HepG2 (cell line): ENCODE measurements around the gene PPCDC. TPM values are rescaled to one million over a fixed set of nuclear protein-coding genes. Genes with fewer than 3 reads are reported as not detected.

Source experiments
- BCL6 ChIP-seq: IDR thresholded peaks from 2 replicates; pipeline ENCODE4 v1.6.1; 2016; ENCODE audit warnings: missing genetic modification reagents, missing compliant biosample characterization
- HDAC1 ChIP-seq: sonication (generic); formaldehyde crosslinking; IDR thresholded peaks from 2 replicates; pipeline ENCODE4 v1.5.1; 2020; ENCODE audit warnings: mild to moderate bottlenecking, missing genetic modification reagents
- KLF6 ChIP-seq: IDR thresholded peaks from 2 replicates; pipeline ENCODE4 v1.8.0; 2016; ENCODE audit warnings: missing biosample characterization, missing genetic modification reagents
- NCOA1 ChIP-seq: sonication (generic); formaldehyde crosslinking; IDR thresholded peaks from 2 replicates; pipeline ENCODE4 v1.9.0; 2021; ENCODE audit warnings: missing genetic modification reagents
- ZBTB7B ChIP-seq: sonication (generic); formaldehyde crosslinking; IDR thresholded peaks from 2 replicates; pipeline ENCODE4 v1.4.0; 2020; ENCODE audit warnings: missing genetic modification reagents
- ZNF121 ChIP-seq: sonication (generic); formaldehyde crosslinking; IDR thresholded peaks from 2 replicates; pipeline ENCODE4 v1.5.0; 2020; ENCODE audit warnings: mild to moderate bottlenecking, missing genetic modification reagents
- ZNF335 ChIP-seq: sonication (generic); formaldehyde crosslinking; IDR thresholded peaks from 2 replicates; pipeline ENCODE4 v1.4.0; 2020; ENCODE audit warnings: missing genetic modification reagents
- ZNF572 ChIP-seq: sonication (generic); formaldehyde crosslinking; IDR thresholded peaks from 2 replicates; pipeline ENCODE4 v1.5.1; 2020; ENCODE audit warnings: mild to moderate bottlenecking, missing genetic modification reagents
- ZNF879 ChIP-seq: sonication (generic); formaldehyde crosslinking; IDR thresholded peaks from 2 replicates; pipeline ENCODE4 v1.8.1; 2023; ENCODE audit warnings: missing genetic modification reagents
- polyA plus RNA-seq, 8 experiments: library from polyadenylated mRNA; depleted of rRNA in 3 of 8; stranded (reverse) in 7 of 8; unstranded in 1 of 8; fragments of >200 nt; fragmentation: Illumina TruSeq in 4 of 8; extraction: Trizol in 4 of 8; gene quantifications; 2 replicates each; pipeline versions ENCODE4 v1.2.1 to v1.2.3, GENCODE V29; 2011 to 2016; ENCODE audit warnings: low read depth in 4 of 8, missing spikeins in 1 of 8, mixed read lengths in 1 of 8; ENCODE audit not compliant: insufficient read depth in 1 of 8
- total RNA-seq, 5 experiments: library from RNA; depleted of rRNA; stranded (reverse); fragments of >200 nt; fragmentation: Illumina TruSeq; extraction: Trizol; gene quantifications; 2 replicates each; pipeline ENCODE4 v1.2.3, GENCODE V29; 2016; ENCODE audit warnings: low read depth in 1 of 5
- TF ChIP-seq, protein P1 (sequence below), 2 experiments: fragments of 450-650 bp in 1 of 2; sonication (generic) in 1 of 2; formaldehyde crosslinking in 1 of 2; IDR thresholded peaks; 2 replicates each; pipeline versions ENCODE4 v1.6.1 to v1.8.0; 2016 to 2022; ENCODE audit warnings: antibody characterized with exemption in 1 of 2, mild to moderate bottlenecking in 1 of 2, missing genetic modification reagents in 1 of 2
- TF ChIP-seq, protein P2 (sequence below): IDR thresholded peaks from 2 replicates; pipeline ENCODE4 v1.6.1; 2016; ENCODE audit warnings: control low read depth
- TF ChIP-seq, protein P3 (sequence below): sonication (generic); formaldehyde crosslinking; IDR thresholded peaks from 2 replicates; pipeline ENCODE4 v1.5.1; 2020; ENCODE audit warnings: missing genetic modification reagents, mild to moderate bottlenecking, borderline replicate concordance
- TF ChIP-seq, protein P4 (sequence below): sonication (generic); formaldehyde crosslinking; IDR thresholded peaks from 2 replicates; pipeline ENCODE4 v1.8.0; 2022; ENCODE audit warnings: mild to moderate bottlenecking, missing genetic modification reagents, borderline replicate concordance

Gene PPCDC
- total and polyA plus RNA-seq, 2 of the 13 experiments (the other 11 are each of a cell fraction or from before 2014, with no cell fraction given): 12.3 to 12.8 TPM

DNA sequence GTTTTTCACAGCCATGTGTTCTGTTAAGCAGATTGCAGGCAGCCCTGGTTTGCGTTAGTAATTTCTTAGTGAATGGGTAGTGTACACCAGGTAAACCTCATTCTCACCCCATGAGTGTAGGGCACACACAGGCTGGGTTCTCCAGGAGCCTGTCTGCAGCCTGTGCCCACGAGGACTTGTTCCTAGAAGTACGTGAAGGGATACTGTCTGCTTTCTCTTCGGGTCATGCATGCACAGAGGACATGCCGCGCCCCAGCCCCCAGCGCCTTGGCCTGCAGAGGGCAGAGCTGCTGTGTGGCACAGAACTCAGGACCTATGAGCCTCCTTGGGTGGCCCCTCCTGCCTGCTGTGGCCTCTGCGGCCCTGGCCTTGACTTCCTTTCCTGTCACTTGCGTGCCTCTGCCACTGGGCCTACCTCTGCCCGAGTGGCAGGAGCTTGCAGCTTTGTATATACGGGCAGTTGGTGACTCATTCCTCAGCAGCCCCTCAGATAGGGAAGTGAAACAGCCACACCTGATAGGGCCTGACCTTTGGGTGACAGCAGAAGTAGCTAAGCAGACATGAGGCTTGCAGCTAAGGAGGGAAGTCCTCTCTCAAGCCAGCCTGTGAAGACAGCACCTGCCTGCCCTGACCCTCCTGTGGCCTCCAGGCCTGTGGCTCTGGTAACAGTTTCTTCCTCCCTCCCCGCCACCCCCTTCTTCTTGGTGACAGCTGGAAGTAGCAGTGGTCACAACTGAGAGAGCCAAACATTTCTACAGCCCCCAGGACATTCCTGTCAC is 19.5 kb downstream of the PPCDC start (continued):
- TF ChIP-seq, protein P1, sequence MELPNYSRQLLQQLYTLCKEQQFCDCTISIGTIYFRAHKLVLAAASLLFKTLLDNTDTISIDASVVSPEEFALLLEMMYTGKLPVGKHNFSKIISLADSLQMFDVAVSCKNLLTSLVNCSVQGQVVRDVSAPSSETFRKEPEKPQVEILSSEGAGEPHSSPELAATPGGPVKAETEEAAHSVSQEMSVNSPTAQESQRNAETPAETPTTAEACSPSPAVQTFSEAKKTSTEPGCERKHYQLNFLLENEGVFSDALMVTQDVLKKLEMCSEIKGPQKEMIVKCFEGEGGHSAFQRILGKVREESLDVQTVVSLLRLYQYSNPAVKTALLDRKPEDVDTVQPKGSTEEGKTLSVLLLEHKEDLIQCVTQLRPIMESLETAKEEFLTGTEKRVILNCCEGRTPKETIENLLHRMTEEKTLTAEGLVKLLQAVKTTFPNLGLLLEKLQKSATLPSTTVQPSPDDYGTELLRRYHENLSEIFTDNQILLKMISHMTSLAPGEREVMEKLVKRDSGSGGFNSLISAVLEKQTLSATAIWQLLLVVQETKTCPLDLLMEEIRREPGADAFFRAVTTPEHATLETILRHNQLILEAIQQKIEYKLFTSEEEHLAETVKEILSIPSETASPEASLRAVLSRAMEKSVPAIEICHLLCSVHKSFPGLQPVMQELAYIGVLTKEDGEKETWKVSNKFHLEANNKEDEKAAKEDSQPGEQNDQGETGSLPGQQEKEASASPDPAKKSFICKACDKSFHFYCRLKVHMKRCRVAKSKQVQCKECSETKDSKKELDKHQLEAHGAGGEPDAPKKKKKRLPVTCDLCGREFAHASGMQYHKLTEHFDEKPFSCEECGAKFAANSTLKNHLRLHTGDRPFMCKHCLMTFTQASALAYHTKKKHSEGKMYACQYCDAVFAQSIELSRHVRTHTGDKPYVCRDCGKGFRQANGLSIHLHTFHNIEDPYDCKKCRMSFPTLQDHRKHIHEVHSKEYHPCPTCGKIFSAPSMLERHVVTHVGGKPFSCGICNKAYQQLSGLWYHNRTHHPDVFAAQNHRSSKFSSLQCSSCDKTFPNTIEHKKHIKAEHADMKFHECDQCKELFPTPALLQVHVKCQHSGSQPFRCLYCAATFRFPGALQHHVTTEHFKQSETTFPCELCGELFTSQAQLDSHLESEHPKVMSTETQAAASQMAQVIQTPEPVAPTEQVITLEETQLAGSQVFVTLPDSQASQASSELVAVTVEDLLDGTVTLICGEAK (IDR thresholded peaks at IDR 0.05): no peak
- TF ChIP-seq, protein P1 (CRISPR knock-in tag; IDR thresholded peaks at IDR 0.05): peak; percentile 67; the same call in 1 of the 2 replicates
- TF ChIP-seq, protein P2, sequence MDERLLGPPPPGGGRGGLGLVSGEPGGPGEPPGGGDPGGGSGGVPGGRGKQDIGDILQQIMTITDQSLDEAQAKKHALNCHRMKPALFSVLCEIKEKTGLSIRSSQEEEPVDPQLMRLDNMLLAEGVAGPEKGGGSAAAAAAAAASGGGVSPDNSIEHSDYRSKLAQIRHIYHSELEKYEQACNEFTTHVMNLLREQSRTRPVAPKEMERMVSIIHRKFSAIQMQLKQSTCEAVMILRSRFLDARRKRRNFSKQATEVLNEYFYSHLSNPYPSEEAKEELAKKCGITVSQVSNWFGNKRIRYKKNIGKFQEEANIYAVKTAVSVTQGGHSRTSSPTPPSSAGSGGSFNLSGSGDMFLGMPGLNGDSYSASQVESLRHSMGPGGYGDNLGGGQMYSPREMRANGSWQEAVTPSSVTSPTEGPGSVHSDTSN (CRISPR knock-in tag): peak; percentile 60
- TF ChIP-seq, protein P3, sequence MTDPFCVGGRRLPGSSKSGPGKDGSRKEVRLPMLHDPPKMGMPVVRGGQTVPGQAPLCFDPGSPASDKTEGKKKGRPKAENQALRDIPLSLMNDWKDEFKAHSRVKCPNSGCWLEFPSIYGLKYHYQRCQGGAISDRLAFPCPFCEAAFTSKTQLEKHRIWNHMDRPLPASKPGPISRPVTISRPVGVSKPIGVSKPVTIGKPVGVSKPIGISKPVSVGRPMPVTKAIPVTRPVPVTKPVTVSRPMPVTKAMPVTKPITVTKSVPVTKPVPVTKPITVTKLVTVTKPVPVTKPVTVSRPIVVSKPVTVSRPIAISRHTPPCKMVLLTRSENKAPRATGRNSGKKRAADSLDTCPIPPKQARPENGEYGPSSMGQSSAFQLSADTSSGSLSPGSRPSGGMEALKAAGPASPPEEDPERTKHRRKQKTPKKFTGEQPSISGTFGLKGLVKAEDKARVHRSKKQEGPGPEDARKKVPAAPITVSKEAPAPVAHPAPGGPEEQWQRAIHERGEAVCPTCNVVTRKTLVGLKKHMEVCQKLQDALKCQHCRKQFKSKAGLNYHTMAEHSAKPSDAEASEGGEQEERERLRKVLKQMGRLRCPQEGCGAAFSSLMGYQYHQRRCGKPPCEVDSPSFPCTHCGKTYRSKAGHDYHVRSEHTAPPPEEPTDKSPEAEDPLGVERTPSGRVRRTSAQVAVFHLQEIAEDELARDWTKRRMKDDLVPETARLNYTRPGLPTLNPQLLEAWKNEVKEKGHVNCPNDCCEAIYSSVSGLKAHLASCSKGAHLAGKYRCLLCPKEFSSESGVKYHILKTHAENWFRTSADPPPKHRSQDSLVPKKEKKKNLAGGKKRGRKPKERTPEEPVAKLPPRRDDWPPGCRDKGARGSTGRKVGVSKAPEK (CRISPR knock-in tag): no peak
- TF ChIP-seq ZBTB7B (CRISPR knock-in tag): peak; percentile 72; the same call in 1 of the 2 replicates
- peak; percentile 86 for TF ChIP-seq HDAC1
- TF ChIP-seq NCOA1 (CRISPR knock-in tag): no peak
- TF ChIP-seq ZNF879 (CRISPR knock-in tag): 0 out of 2 replicates have a peak, but pooled peaks have one; percentile 44
- TF ChIP-seq ZNF572 (CRISPR knock-in tag): no peak
- TF ChIP-seq KLF6: peak; percentile 50; the same call in 1 of the 2 replicates
- no peak; the same call in 1 of the 2 replicates for TF ChIP-seq ZNF121 (CRISPR knock-in tag)
- TF ChIP-seq ZNF335 (CRISPR knock-in tag): peak; percentile 58; the same call in 1 of the 2 replicates
- TF ChIP-seq, protein P4, sequence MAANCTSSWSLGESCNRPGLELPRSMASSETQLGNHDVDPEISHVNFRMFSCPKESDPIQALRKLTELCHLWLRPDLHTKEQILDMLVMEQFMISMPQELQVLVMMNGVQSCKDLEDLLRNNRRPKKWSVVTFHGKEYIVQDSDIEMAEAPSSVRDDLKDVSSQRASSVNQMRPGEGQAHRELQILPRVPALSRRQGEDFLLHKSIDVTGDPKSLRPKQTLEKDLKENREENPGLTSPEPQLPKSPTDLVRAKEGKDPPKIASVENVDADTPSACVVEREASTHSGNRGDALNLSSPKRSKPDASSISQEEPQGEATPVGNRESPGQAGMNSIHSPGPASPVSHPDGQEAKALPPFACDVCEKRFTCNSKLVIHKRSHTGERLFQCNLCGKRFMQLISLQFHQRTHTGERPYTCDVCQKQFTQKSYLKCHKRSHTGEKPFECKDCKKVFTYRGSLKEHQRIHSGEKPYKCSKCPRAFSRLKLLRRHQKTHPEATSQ (CRISPR knock-in tag): peak; percentile 45; the same call in 1 of the 2 replicates
- peak; percentile 97 for TF ChIP-seq BCL6 (CRISPR knock-in tag)
